ENCODE measurements around the gene SHLD1. TPM values are rescaled to one million over a fixed set of nuclear protein-coding genes. Genes with fewer than 3 reads are reported as not detected.

Gene SHLD1
- 1.7 and 2.3 TPM in 2 replicates for total RNA-seq

GRCh38 chr20:5749952-5750779 lies at the start of gene SHLD1:
TSS of gene SHLD1 (plus strand) at chr20:5750401. CDS start at chr20:5772866, 22,465 bp downstream.

Other genes starting within 250 kb of the SHLD1 start
- 36.6 and 70.3 TPM in 2 replicates for gene GPCPD1, start 139.4 kb upstream of the SHLD1 start, total RNA-seq
- gene CHGB, start 161.1 kb downstream of the SHLD1 start, total RNA-seq, result not detected in 2 replicates
- 10.7 and 12.8 TPM in 2 replicates for gene TRMT6, start 200.1 kb downstream of the SHLD1 start, total RNA-seq
- gene MCM8, start 200.3 kb downstream of the SHLD1 start, total RNA-seq, result 4.0 and 5.1 TPM in 2 replicates